ENCODE data around the gene POLR3B. TPM values are rescaled to one million over a fixed set of nuclear protein-coding genes. Genes with fewer than 3 reads are reported as not detected.

Gene POLR3B
- total RNA-seq, 1 donor from 2014 or later, result 11.8 TPM

GRCh38 chr12:106488884-106489283, 131.3 kb downstream of the POLR3B start:
- no peaks in the 10 kb centered on the region for H3K27me3 Mint-ChIP-seq
- H3K4me3 Mint-ChIP-seq (ENCODE audit: low read depth), result no peak overlapping the region
- no peaks in the 10 kb centered on the region for H3K9me3 Mint-ChIP-seq (ENCODE audit: low read depth)
- no peak for DNase-seq (ENCODE audit: low spot score, unreplicated experiment)
- TF ChIP-seq, protein P1, sequence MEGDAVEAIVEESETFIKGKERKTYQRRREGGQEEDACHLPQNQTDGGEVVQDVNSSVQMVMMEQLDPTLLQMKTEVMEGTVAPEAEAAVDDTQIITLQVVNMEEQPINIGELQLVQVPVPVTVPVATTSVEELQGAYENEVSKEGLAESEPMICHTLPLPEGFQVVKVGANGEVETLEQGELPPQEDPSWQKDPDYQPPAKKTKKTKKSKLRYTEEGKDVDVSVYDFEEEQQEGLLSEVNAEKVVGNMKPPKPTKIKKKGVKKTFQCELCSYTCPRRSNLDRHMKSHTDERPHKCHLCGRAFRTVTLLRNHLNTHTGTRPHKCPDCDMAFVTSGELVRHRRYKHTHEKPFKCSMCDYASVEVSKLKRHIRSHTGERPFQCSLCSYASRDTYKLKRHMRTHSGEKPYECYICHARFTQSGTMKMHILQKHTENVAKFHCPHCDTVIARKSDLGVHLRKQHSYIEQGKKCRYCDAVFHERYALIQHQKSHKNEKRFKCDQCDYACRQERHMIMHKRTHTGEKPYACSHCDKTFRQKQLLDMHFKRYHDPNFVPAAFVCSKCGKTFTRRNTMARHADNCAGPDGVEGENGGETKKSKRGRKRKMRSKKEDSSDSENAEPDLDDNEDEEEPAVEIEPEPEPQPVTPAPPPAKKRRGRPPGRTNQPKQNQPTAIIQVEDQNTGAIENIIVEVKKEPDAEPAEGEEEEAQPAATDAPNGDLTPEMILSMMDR (IDR thresholded peaks at IDR 0.05; ENCODE audit: unreplicated experiment), result no peak
- H3K27ac Mint-ChIP-seq, result no peak overlapping the region
- peaks cover 3% of the 10 kb centered on the region for H3K36me3 Mint-ChIP-seq (ENCODE audit: insufficient read depth)
- peaks cover 35% of the 10 kb centered on the region for H3K4me1 Mint-ChIP-seq (ENCODE audit: low read depth)

DNA sequence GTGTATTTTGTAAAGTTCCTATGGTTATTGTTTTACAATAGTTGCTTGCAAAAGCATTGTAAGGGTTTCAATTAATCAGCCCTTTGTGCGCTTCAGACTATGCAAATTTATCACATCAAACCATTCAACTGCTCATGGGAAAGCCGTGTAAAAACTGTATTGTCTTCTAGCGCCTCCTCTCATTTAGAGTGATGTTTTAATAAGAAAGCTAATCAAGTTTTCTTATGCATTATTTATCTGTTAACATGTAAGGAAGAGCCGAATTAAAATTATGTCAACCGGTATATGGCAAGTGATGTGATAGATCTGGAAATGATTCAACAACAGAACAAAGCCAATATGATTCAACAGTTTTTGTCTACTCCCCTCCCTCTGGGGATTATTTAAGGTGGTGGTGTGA, 132.7 kb downstream of the POLR3B start:
- no peaks in the 10 kb centered on the region for H3K36me3 Mint-ChIP-seq (ENCODE audit: insufficient read depth)
- H3K27me3 Mint-ChIP-seq, result no peaks in the 10 kb centered on the region
- no peak for DNase-seq (ENCODE audit: low spot score, unreplicated experiment)
- H3K4me3 Mint-ChIP-seq (ENCODE audit: low read depth), result no peak overlapping the region
- peaks cover 41% of the 10 kb centered on the region for H3K4me1 Mint-ChIP-seq (ENCODE audit: low read depth)
- no peaks in the 10 kb centered on the region for H3K9me3 Mint-ChIP-seq (ENCODE audit: low read depth)
- TF ChIP-seq, protein P1 (IDR thresholded peaks at IDR 0.05; ENCODE audit: unreplicated experiment), result no peak
- H3K27ac Mint-ChIP-seq, result no peak overlapping the region

DNA sequence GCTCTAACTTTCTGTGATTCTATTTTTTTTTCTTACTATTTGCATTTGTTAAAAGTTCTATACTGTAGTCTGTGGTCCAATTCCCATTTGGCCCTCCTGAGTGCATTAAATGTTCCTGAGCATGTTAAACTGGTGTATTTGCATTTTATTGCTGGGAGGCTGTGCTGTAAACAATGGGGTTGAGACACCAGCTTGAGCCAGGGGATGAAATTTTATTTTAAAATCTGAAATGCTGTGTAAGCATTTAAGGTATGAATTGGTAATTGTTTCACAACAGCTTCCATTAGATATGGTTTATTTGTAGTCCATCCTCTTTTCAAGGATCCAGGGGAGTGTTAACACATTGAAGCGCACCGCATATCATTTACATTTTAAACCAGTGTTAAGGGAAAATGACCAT, 135.3 kb downstream of the POLR3B start:
- Mint-ChIP-seq H3K9me3 (ENCODE audit: low read depth) (no peaks in the 10 kb centered on the region), H3K4me3 (ENCODE audit: low read depth) (no peak overlapping the region), H3K4me1 (ENCODE audit: low read depth) (peaks cover 42% of the 10 kb centered on the region), H3K36me3 (ENCODE audit: insufficient read depth) (peaks cover 6% of the 10 kb centered on the region), H3K27ac (peak overlapping the region; percentile 66), H3K27me3 (no peaks in the 10 kb centered on the region)
- DNase-seq (ENCODE audit: low spot score, unreplicated experiment), result no peak
- TF ChIP-seq, protein P1 (IDR thresholded peaks at IDR 0.05; ENCODE audit: unreplicated experiment), result no peak

GRCh38 chr12:106493531-106493930, 136.0 kb downstream of the POLR3B start:
- Mint-ChIP-seq H3K36me3 (ENCODE audit: insufficient read depth) (peaks cover 9% of the 10 kb centered on the region), H3K9me3 (ENCODE audit: low read depth) (no peaks in the 10 kb centered on the region), H3K27ac (peak overlapping the region; percentile 66), H3K4me3 (ENCODE audit: low read depth) (no peak overlapping the region), H3K27me3 (no peaks in the 10 kb centered on the region), H3K4me1 (ENCODE audit: low read depth) (peaks cover 37% of the 10 kb centered on the region)
- DNase-seq (ENCODE audit: low spot score, unreplicated experiment), result no peak
- TF ChIP-seq, protein P1 (IDR thresholded peaks at IDR 0.05; ENCODE audit: unreplicated experiment), result no peak

GRCh38 chr12:106495354-106495965, 137.9 kb downstream of the POLR3B start:
- peaks cover 28% of the 10 kb centered on the region for H3K4me1 Mint-ChIP-seq (ENCODE audit: low read depth)
- no peak overlapping the region for H3K4me3 Mint-ChIP-seq (ENCODE audit: low read depth)
- TF ChIP-seq, protein P1 (IDR thresholded peaks at IDR 0.05; ENCODE audit: unreplicated experiment), result no peak
- no peaks in the 10 kb centered on the region for H3K27me3 Mint-ChIP-seq
- no peak for DNase-seq (ENCODE audit: low spot score, unreplicated experiment)
- peaks cover 11% of the 10 kb centered on the region for H3K36me3 Mint-ChIP-seq (ENCODE audit: insufficient read depth)
- no peaks in the 10 kb centered on the region for H3K9me3 Mint-ChIP-seq (ENCODE audit: low read depth)
- peak overlapping the region; percentile 66 for H3K27ac Mint-ChIP-seq
